Melanocyte of skin (primary cell): ENCODE measurements around the gene C14orf93. TPM values are rescaled to one million over a fixed set of nuclear protein-coding genes. Genes with fewer than 3 reads are reported as not detected.

Source experiments
- total RNA-seq, 2 donors: library from RNA; depleted of rRNA; stranded (reverse); fragments of >200 nt; gene quantifications; 2 replicates each; pipeline ENCODE4 v1.2.3, GENCODE V29; 2012

Gene C14orf93, protein sequence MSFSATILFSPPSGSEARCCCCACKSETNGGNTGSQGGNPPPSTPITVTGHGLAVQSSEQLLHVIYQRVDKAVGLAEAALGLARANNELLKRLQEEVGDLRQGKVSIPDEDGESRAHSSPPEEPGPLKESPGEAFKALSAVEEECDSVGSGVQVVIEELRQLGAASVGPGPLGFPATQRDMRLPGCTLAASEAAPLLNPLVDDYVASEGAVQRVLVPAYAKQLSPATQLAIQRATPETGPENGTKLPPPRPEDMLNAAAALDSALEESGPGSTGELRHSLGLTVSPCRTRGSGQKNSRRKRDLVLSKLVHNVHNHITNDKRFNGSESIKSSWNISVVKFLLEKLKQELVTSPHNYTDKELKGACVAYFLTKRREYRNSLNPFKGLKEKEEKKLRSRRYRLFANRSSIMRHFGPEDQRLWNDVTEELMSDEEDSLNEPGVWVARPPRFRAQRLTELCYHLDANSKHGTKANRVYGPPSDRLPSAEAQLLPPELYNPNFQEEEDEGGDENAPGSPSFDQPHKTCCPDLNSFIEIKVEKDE
- 1 to 10 TPM; 6.9 to 9.7 TPM for total RNA-seq

DNA sequence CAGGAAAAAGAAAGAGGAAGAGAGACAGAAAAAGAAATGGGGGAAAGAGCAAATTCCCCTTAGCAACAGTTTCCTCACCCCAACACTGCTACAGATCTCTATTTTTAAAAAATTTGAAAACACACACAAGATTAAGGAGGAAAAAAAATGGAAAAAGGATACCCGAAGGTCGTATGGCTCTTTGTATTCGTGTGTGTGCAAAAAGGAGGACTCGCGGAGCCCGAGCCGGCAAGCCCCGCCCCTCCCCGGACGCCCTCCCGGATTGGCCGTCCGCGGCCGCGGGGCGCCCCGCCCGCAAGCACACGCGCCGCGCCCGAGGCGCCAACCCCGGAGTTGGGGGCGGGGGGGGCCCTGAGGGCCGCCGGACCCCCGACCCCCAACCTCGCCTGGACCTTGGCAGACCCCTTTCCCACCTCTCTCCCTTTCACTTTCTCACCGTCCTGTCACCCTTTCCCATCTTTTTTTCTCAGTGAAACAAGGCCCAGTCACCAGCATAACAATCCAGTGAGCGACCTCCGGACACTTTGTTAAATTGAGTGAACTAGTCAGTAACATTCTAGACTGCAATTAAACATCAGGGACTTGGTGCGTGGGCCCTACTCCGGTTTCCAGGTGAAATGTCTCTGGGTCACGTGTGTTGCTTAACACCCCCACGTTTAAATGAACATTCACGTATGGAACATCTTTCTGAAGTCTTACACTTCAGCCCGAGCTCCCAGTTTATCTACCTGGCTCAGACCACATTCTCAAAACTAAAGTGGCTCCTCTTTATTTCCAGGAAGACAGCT lies at the start of gene C14orf93:
TSS of gene C14orf93 (minus strand) at position 205 of the 788 bp plus-strand sequence. CDS start 11,120 bp downstream, outside the sequence.

DNA sequence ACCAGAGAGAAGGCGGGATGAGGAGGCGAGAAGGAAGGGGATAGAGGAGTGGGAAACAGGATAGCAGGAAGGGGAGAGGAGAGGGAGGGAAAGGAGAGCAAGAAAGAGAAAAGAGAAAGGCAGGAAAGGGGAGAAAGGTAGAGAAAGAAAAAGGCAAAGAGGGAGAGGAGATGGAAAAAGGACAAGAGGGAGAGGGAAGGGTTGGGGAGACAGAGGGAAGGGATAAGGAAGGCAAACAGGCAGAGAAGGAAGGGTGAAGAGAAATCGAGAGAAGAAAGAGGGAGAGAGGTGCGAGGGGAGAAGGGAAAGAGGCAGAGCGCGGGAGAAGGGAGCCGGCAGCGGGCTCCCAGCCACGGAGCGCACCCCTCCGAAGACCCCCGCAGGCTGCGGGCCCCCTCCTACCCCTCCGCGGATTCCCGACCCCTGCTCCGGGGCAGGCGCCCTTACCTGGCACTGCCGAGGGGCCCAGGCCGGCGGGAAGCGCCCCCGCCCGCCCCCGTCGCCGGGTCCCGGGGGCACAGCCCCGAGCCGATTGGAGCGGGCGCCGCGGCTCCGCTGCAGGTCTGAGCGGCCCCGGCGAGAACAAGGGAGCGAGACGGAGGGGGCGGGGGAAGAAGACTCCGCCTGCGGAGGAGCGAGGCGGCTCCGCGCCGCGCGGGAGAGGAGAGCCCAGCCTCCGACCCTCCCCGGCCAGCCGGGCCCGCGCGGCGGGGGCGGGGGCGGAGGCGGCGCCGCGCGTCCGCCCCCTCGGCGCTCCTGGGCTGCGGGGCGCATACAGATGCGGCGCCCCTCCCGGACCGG lies 47.2 kb upstream of the C14orf93 start, which contains the start of gene CDH24:
TSS of gene CDH24 (minus strand) at position 565 of the 801 bp plus-strand sequence. CDS start 1,787 bp downstream, outside the sequence.

DNA sequence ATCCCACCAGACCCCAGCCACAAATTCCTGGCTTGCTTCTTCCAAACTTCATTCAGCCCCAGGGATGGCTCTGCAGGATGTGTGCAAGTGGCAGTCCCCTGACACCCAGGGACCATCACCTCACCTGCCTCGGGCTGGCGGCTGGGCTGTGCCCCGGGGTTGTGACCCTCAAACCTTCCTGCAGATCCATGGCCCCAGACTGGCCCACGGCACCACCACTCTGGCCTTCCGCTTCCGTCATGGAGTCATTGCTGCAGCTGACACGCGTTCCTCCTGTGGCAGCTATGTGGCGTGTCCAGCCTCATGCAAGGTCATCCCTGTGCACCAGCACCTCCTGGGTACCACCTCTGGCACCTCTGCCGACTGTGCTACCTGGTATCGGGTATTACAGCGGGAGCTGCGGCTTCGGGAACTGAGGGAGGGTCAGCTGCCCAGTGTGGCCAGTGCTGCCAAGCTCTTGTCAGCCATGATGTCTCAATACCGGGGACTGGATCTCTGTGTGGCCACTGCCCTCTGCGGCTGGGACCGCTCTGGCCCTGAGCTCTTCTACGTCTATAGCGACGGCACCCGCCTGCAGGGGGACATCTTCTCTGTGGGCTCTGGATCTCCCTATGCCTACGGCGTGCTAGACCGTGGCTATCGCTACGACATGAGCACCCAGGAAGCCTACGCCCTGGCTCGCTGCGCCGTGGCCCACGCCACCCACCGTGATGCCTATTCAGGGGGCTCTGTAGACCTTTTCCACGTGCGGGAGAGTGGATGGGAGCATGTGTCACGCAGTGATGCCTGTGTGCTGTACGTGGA lies 32.4 kb upstream of the C14orf93 start, which contains the start of gene PSMB11:
TSS of gene PSMB11 (plus strand) at position 51 of the 804 bp plus-strand sequence. CDS start at position 65, 14 bp downstream.

DNA sequence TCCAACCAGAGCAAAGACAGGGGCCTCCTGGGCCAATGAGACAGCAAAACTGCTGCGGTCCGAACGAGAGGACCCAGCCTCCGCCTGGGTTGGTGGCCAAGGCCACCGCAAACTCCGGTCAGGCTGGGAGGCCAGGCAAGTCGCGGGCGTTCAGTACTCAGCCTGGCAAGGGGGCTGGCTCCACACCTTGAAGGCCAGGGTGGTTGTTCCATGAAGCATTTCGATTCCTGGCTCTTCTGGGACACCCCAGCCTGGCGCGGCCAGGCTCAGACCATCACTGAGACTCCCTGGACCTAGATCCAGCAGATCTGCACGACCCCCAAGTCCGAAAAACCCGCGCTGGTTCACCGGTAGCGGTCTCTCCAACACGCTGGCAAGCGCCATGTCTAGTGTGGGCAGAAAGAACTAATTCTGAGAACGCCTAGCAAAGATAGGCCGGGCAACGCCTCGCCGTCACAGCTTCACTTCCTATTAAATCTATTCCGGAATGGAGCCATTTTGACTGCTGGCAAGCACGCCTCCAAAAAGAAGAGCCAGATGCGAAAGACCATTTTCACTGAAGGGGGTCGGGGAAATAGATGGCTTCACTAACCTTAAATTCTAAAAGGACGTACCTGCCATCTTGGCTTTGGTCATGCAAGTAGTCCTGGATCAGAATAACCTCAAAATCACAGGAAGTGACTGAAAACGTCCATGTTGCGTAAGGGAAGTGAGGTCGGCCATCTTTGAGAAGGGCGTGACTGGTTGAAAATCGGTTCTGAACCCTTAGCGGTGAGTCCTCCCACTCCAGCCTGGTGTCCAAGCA lies 24.8 kb upstream of the C14orf93 start, which contains the start of gene PSMB5:
TSS of gene PSMB5 (minus strand) at position 403 of the 805 bp plus-strand sequence. CDS start at position 384, 19 bp downstream.

DNA sequence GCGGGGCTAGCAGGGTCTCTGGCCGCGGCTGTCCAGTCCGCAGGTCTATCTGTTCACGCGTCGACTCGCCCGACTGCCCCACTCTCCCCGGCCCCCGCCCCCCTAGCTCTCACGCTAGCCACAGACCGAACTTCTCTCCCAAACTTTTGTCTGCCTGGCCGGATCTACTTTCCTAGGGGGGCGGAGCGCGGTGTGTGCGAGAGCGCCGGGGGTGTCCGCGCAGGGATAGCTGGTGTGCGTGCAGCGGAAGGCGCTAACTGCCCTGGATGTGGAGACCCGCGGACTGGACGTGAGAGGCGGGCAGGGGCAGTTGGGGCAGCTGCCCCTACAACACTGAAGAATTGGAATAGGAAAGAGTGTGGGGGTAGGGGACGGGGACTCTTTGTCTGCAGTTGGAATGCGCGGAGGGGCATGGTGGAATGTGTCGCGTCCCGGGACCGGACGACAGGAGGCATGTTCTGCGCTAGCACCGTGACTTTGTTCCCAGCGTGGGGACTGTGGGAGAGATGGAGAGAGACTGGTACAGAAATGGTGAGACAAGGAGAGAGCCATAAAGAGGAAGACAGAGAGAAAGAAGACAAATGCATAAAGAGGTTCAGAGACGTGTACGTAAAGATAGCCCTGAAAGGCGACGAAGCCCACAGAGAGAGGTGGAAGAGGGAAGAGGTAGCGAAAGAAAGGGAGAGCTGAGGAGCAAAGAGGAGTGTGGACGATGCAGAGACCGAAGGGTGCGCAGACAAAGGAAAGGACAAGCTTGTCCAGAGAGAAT lies 27.3 kb downstream of the C14orf93 start, which contains the start of gene AJUBA:
TSS of gene AJUBA (minus strand) at position 75 of the 769 bp plus-strand sequence. CDS start 285 bp downstream, outside the sequence.

Other genes starting within 250 kb of the C14orf93 start
- 10 to 100 TPM; 60.9 to 73.9 TPM for gene OXA1L, start 243.5 kb downstream of the C14orf93 start, total RNA-seq
- gene SLC7A7, start 194.7 kb downstream of the C14orf93 start, total RNA-seq = 1 to 10 TPM in 1 of 2 donors, under 1 TPM in 1; 0.34 to 1.7 TPM
- gene MRPL52, start 180.3 kb downstream of the C14orf93 start, total RNA-seq = 10 to 100 TPM; 35.1 to 38.3 TPM
- gene MMP14, start 173.6 kb downstream of the C14orf93 start, total RNA-seq = 100 to 1,000 TPM; 336 to 370 TPM
- 10 to 100 TPM; 68.9 to 80.5 TPM for gene LRP10, start 138.4 kb downstream of the C14orf93 start, total RNA-seq
- under 1 TPM in 1 of 2 donors, not detected in 1; under 0.01 TPM for gene REM2, start 126.9 kb downstream of the C14orf93 start, total RNA-seq
- gene RBM23, start 91.0 kb downstream of the C14orf93 start, total RNA-seq = 10 to 100 TPM; 66.9 to 89.5 TPM
- 100 to 1,000 TPM in 1 of 2 donors, 10 to 100 TPM in 1; 65.0 to 103 TPM for gene PRMT5, start 80.8 kb downstream of the C14orf93 start, total RNA-seq
- 10 to 100 TPM; 31.0 to 52.0 TPM for gene HAUS4, start 53.1 kb downstream of the C14orf93 start, total RNA-seq
- gene AJUBA, start 27.6 kb downstream of the C14orf93 start, total RNA-seq = 1 to 10 TPM; 2.0 to 2.1 TPM
- gene PSMB5, start 24.8 kb upstream of the C14orf93 start, total RNA-seq = 100 to 1,000 TPM; 142 to 208 TPM
- not detected for gene PSMB11, start 32.1 kb upstream of the C14orf93 start, total RNA-seq
- 1 to 10 TPM; 1.7 to 2.7 TPM for gene CDH24, start 47.4 kb upstream of the C14orf93 start, total RNA-seq
- gene ACIN1, start 85.0 kb upstream of the C14orf93 start, total RNA-seq = 10 to 100 TPM; 84.7 to 93.2 TPM
- gene C14orf119, start 85.4 kb upstream of the C14orf93 start, total RNA-seq = 10 to 100 TPM; 39.6 to 55.3 TPM
- not detected for gene CIROP, start 94.8 kb upstream of the C14orf93 start, total RNA-seq
- not detected for gene CEBPE, start 109.1 kb upstream of the C14orf93 start, total RNA-seq
- 10 to 100 TPM; 24.1 to 43.3 TPM for gene SLC7A8, start 173.5 kb upstream of the C14orf93 start, total RNA-seq
- under 1 TPM in 1 of 2 donors, not detected in 1; 0.34 TPM for gene RNF212B, start 227.8 kb upstream of the C14orf93 start, total RNA-seq